Uterus (tissue), 4 donors: ENCODE results near the gene GSTA5. TPM values are rescaled to one million over a fixed set of nuclear protein-coding genes. Genes with fewer than 3 reads are reported as not detected.
"Not testable (repeated sequence)": the region's sequence is repeated elsewhere in the genome, so short reads cannot be mapped to it uniquely, and the experiment has no call there.

ENCODE experiments used
- DNase-seq, 2 donors: peaks; one replicate each; pipeline ENCODE4 v3.0.0-alpha.2; 2019 to 2020
- H3K27ac ChIP-seq, 2 donors: fragments of 200-600 bp; sonication (generic); 1 replicate in 1 of 2; 2 replicates in 1 of 2; pipeline ENCODE4 v1.5.1; 2016 to 2018
- H3K27me3 ChIP-seq, 2 donors: fragments of 200-600 bp; sonication (generic); one replicate each; pipeline ENCODE4 v1.5.1; 2018 to 2019; ENCODE audit warnings: control low read depth in 1 of 2
- H3K36me3 ChIP-seq, 2 donors: fragments of 200-600 bp; sonication (generic); one replicate each; pipeline ENCODE4 v1.5.1; 2019; ENCODE audit warnings: control low read depth in 1 of 2
- H3K4me1 ChIP-seq, 2 donors: fragments of 200-600 bp; sonication (generic); one replicate each; pipeline ENCODE4 v1.5.1; 2018 to 2019; ENCODE audit warnings: control low read depth in 1 of 2
- H3K4me3 ChIP-seq, 2 donors: fragments of 200-600 bp; sonication (generic); 1 replicate in 1 of 2; 2 replicates in 1 of 2; pipeline ENCODE4 v1.5.1; 2018 to 2019; ENCODE audit warnings: mild to moderate bottlenecking in 1 of 2
- H3K9me3 ChIP-seq, 2 donors: fragments of 200-600 bp; sonication (generic); one replicate each; pipeline ENCODE4 v1.5.1; 2019; ENCODE audit warnings: control low read depth in 1 of 2
- CTCF ChIP-seq, 4 experiments: fragments of 200-600 bp in 2 of 4; fragments of 450-650 bp in 2 of 4; sonication (generic) in 2 of 4; IDR thresholded peaks; one replicate each; pipeline ENCODE4 v1.5.1; 2016 to 2019; ENCODE audit warnings: antibody characterized with exemption in 4 of 4, mild to moderate bottlenecking in 2 of 4, moderate library complexity in 1 of 4
- POLR2A ChIP-seq, 2 donors: fragments of 450-650 bp; IDR thresholded peaks; one replicate each; pipeline ENCODE4 v1.6.1; 2016; ENCODE audit warnings: antibody characterized with exemption in 2 of 2, mild to moderate bottlenecking in 1 of 2, moderate library complexity in 1 of 2
- intact Hi-C: fragments of 100-400 bp; cut with DNase I; formaldehyde crosslinking; loops from one replicate; pipeline ENCODE4 v1.15.1; 2023; ENCODE audit warnings: low total_unique reads
- total RNA-seq, 4 donors: library from RNA; depleted of rRNA in 3 of 4; stranded (reverse); fragments of >200 nt in 3 of 4; gene quantifications; one replicate each; pipeline versions ENCODE4 v1.1.0 to v1.2.4, GENCODE V29; 2014 to 2023
- donor health status: DM: yes; HTN: yes; CAD: no.

The GSTA5 gene
- total RNA-seq, 4 donors from 2014 or later: not detected

GRCh38 chr6:52881662-52881995 is 41.0 kb upstream of the GSTA5 start:
- no peaks in the 10 kb centered on the region for H3K4me1 ChIP-seq
- peak overlapping the region in 1 of 2 donors; percentile 49 for H3K4me3 ChIP-seq
- intact Hi-C loops: no loop called here
- H3K36me3 ChIP-seq: no peaks in the 10 kb centered on the region
- DNase-seq: no peak
- no peaks in the 10 kb centered on the region for H3K27me3 ChIP-seq
- no peak overlapping the region for H3K27ac ChIP-seq
- TF ChIP-seq POLR2A (IDR thresholded peaks at IDR 0.05) (no peak), CTCF (IDR thresholded peaks at IDR 0.05) (no peak)
- no peaks in the 10 kb centered on the region for H3K9me3 ChIP-seq

GRCh38 chr6:52877786-52878185 is 37.2 kb upstream of the GSTA5 start:
- no peak for DNase-seq
- H3K9me3 ChIP-seq: no peaks in the 10 kb centered on the region
- no peak overlapping the region for H3K4me3 ChIP-seq
- TF ChIP-seq POLR2A (IDR thresholded peaks at IDR 0.05) (no peak), CTCF (IDR thresholded peaks at IDR 0.05) (no peak)
- intact Hi-C loops: no loop called here
- no peaks in the 10 kb centered on the region for H3K27me3 ChIP-seq
- H3K4me1 ChIP-seq: no peaks in the 10 kb centered on the region
- no peak overlapping the region for H3K27ac ChIP-seq
- H3K36me3 ChIP-seq: no peaks in the 10 kb centered on the region

- Histone ChIP-seq H3K4me1 (no peaks in the 10 kb centered on the region), H3K27ac (no peak overlapping the region), H3K27me3 (no peaks in the 10 kb centered on the region), H3K9me3 (no peaks in the 10 kb centered on the region), H3K36me3 (no peaks in the 10 kb centered on the region), H3K4me3 (no peak overlapping the region)
- intact Hi-C loops: no loop called here
- TF ChIP-seq CTCF (IDR thresholded peaks at IDR 0.05): no peak
- TF ChIP-seq POLR2A (IDR thresholded peaks at IDR 0.05): no peak
- DNase-seq: no peak
Observed at GRCh38 chr6:52877168-52877567, 36.6 kb upstream of the GSTA5 start.

- intact Hi-C loops: no loop called here
- Histone ChIP-seq H3K27ac (no peak overlapping the region), H3K27me3 (no peaks in the 10 kb centered on the region), H3K9me3 (no peaks in the 10 kb centered on the region), H3K36me3 (no peaks in the 10 kb centered on the region), H3K4me3 (no peak overlapping the region), H3K4me1 (no peaks in the 10 kb centered on the region)
- TF ChIP-seq POLR2A (IDR thresholded peaks at IDR 0.05): no peak
- no peak for DNase-seq
Observed at GRCh38 chr6:52876056-52876787, 35.6 kb upstream of the GSTA5 start.

GRCh38 chr6:52872031-52872430 is 31.4 kb upstream of the GSTA5 start:
- Histone ChIP-seq H3K27ac (no peak overlapping the region), H3K4me1 (no peaks in the 10 kb centered on the region), H3K36me3 (no peaks in the 10 kb centered on the region), H3K9me3 (no peaks in the 10 kb centered on the region), H3K4me3 (no peak overlapping the region), H3K27me3 (no peaks in the 10 kb centered on the region)
- TF ChIP-seq CTCF (IDR thresholded peaks at IDR 0.05): no peak
- no peak for TF ChIP-seq POLR2A (IDR thresholded peaks at IDR 0.05)
- DNase-seq: no peak
- intact Hi-C loops: no loop called here

- H3K9me3 ChIP-seq: no peaks in the 10 kb centered on the region
- no peak overlapping the region for H3K4me3 ChIP-seq
- no peak overlapping the region for H3K27ac ChIP-seq
- TF ChIP-seq POLR2A (IDR thresholded peaks at IDR 0.05) (no peak), CTCF (IDR thresholded peaks at IDR 0.05) (no peak)
- no peaks in the 10 kb centered on the region for H3K36me3 ChIP-seq
- DNase-seq: no peak
- H3K4me1 ChIP-seq: no peaks in the 10 kb centered on the region
- H3K27me3 ChIP-seq: no peaks in the 10 kb centered on the region
- intact Hi-C loops: no loop called here
Observed at GRCh38 chr6:52871621-52872020, 31.0 kb upstream of the GSTA5 start.

- H3K36me3 ChIP-seq, DNase-seq, H3K4me3 ChIP-seq, intact Hi-C loops, H3K4me1 ChIP-seq, H3K9me3 ChIP-seq, H3K27ac ChIP-seq, H3K27me3 ChIP-seq: not testable (repeated sequence)
Observed at GRCh38 chr6:52870335-52871091, 29.9 kb upstream of the GSTA5 start.

GRCh38 chr6:52868899-52869298 is 28.3 kb upstream of the GSTA5 start:
- intact Hi-C loops, H3K4me3 ChIP-seq, H3K9me3 ChIP-seq, H3K27me3 ChIP-seq, H3K36me3 ChIP-seq, H3K27ac ChIP-seq, H3K4me1 ChIP-seq, DNase-seq: not testable (repeated sequence)
